ENCODE data around the gene CDCA5. TPM values are rescaled to one million over a fixed set of nuclear protein-coding genes. Genes with fewer than 3 reads are reported as not detected.

CDCA5 gene
- total RNA-seq, 4 donors from 2014 or later = 0.94 to 27.2 (median 6.4) TPM

GRCh38 chr11:65127473-65128181 is 43.8 kb upstream of the CDCA5 start:
- H3K4me1 ChIP-seq = peaks cover 0 to 23% (median 14%) of the 10 kb centered on the region in 4 donors
- no peaks in the 10 kb centered on the region for H3K9me3 ChIP-seq
- TF ChIP-seq, protein P1, sequence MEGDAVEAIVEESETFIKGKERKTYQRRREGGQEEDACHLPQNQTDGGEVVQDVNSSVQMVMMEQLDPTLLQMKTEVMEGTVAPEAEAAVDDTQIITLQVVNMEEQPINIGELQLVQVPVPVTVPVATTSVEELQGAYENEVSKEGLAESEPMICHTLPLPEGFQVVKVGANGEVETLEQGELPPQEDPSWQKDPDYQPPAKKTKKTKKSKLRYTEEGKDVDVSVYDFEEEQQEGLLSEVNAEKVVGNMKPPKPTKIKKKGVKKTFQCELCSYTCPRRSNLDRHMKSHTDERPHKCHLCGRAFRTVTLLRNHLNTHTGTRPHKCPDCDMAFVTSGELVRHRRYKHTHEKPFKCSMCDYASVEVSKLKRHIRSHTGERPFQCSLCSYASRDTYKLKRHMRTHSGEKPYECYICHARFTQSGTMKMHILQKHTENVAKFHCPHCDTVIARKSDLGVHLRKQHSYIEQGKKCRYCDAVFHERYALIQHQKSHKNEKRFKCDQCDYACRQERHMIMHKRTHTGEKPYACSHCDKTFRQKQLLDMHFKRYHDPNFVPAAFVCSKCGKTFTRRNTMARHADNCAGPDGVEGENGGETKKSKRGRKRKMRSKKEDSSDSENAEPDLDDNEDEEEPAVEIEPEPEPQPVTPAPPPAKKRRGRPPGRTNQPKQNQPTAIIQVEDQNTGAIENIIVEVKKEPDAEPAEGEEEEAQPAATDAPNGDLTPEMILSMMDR (IDR thresholded peaks at IDR 0.05) = no peak
- no peak for TF ChIP-seq POLR2A (IDR thresholded peaks at IDR 0.05)
- DNase-seq = peak in 1 of 3 donors; percentile 37
- H3K4me3 ChIP-seq = no peak overlapping the region
- H3K27ac ChIP-seq = no peak overlapping the region
- peaks cover 0 to 84% (median 0%) of the 10 kb centered on the region in 3 donors for H3K36me3 ChIP-seq
- H3K27me3 ChIP-seq = no peaks in the 10 kb centered on the region

GRCh38 chr11:65126624-65127274 is 42.9 kb upstream of the CDCA5 start:
- Histone ChIP-seq H3K9me3 (no peaks in the 10 kb centered on the region), H3K27ac (no peak overlapping the region), H3K27me3 (no peaks in the 10 kb centered on the region), H3K36me3 (peaks cover 0 to 75% (median 0%) of the 10 kb centered on the region in 3 donors), H3K4me1 (peaks cover 0 to 20% (median 11%) of the 10 kb centered on the region in 4 donors), H3K4me3 (no peak overlapping the region)
- DNase-seq = peak in 2 of 3 donors; percentile 11 to 18
- TF ChIP-seq, protein P1 (IDR thresholded peaks at IDR 0.05) = no peak
- TF ChIP-seq POLR2A (IDR thresholded peaks at IDR 0.05) = no peak

GRCh38 chr11:65125197-65126056 is 41.6 kb upstream of the CDCA5 start:
- H3K4me1 ChIP-seq = peaks cover 0 to 25% (median 16%) of the 10 kb centered on the region in 4 donors
- H3K27me3 ChIP-seq = no peaks in the 10 kb centered on the region
- peak in 1 of 3 donors; percentile 27 for DNase-seq
- H3K36me3 ChIP-seq = peaks cover 0 to 67% (median 0%) of the 10 kb centered on the region in 3 donors
- H3K4me3 ChIP-seq = no peak overlapping the region
- no peaks in the 10 kb centered on the region for H3K9me3 ChIP-seq
- H3K27ac ChIP-seq = no peak overlapping the region
- no peak for TF ChIP-seq POLR2A (IDR thresholded peaks at IDR 0.05)
- TF ChIP-seq, protein P1 (IDR thresholded peaks at IDR 0.05) = no peak

DNA sequence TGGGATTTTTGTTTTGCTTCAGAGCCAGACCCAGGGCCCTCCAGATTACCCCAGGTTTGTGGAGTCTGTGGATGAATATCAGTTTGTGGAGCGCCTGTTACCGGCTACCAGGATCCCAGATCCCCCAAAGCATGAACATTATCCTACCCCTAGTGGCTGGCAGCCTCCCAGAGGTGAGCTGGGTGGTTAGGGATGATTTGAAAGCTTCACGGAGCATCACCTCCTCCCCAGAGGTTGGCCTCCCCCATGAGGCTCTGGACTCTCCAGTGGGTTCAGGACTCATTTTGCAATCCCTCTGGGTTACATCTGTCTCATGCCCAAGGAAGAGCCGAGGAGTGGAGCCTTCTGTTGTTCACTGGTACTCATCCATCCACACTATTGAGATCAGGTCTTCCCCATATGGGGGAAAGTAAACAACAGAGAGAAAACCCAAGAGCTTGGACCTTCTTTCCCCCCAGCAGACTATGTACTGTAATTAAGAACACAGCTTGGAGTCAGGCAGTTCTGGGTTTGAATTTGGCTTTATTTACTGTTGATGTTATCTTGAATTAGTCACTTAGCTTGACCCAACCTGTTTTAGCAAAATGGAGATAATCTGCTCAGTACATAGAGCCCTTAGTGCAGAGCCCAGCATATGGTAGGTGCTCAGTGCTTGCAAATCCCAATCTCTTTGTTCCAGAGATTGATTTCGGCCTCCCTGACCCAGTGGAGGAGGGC is 40.8 kb upstream of the CDCA5 start:
- no peak overlapping the region for H3K4me3 ChIP-seq
- H3K4me1 ChIP-seq = peaks cover 0 to 29% (median 13%) of the 10 kb centered on the region in 4 donors
- H3K27me3 ChIP-seq = no peaks in the 10 kb centered on the region
- no peaks in the 10 kb centered on the region for H3K9me3 ChIP-seq
- peaks cover 0 to 67% (median 0%) of the 10 kb centered on the region in 3 donors for H3K36me3 ChIP-seq
- H3K27ac ChIP-seq = no peak overlapping the region
- TF ChIP-seq, protein P1 (IDR thresholded peaks at IDR 0.05) = no peak
- no peak for TF ChIP-seq POLR2A (IDR thresholded peaks at IDR 0.05)
- peak in 1 of 3 donors; percentile 42 for DNase-seq

Data from Peyer's patch (tissue), 4 donors.